ENCODE data around the gene NRAP. TPM values are rescaled to one million over a fixed set of nuclear protein-coding genes. Genes with fewer than 3 reads are reported as not detected.

NRAP gene
- total and polyA plus RNA-seq, 4 donors: 0.05 to 0.13 (median 0.10) TPM

GRCh38 chr10:113626809-113627355 lies 37.0 kb downstream of the NRAP start:
- H3K36me3 ChIP-seq (ENCODE audit: control insufficient read depth in 4 of 4, insufficient read depth in 3 of 4, low read depth in 1 of 4, low read length in 3 of 4): no peaks in the 10 kb centered on the region

More at GRCh38 chr10:113626809-113627355, 37.0 kb downstream of the NRAP start:
- Histone ChIP-seq H3K9ac (ENCODE audit: low read depth in 1 of 2, low read length in 2 of 2) (no peak overlapping the region), H3K9me3 (ENCODE audit: control insufficient read depth in 4 of 4, low read length in 3 of 4) (no peaks in the 10 kb centered on the region), H3K4me3 (ENCODE audit: low read depth in 1 of 3, low read length in 3 of 3) (no peak overlapping the region), H3K27ac (ENCODE audit: low read depth in 1 of 2, low read length in 2 of 2) (no peak overlapping the region), H3K27me3 (ENCODE audit: control insufficient read depth in 4 of 4, insufficient read depth in 4 of 4, low read length in 3 of 4) (no peaks in the 10 kb centered on the region), H3K4me1 (ENCODE audit: control insufficient read depth in 4 of 4, insufficient read depth in 4 of 4, low read length in 3 of 4) (peaks cover 4 to 22% (median 18%) of the 10 kb centered on the region in 4 donors)
- TF ChIP-seq TAF1 (conservative IDR thresholded peaks at IDR 0.05) (no peak), RAD21 (IDR thresholded peaks at IDR 0.05) (no peak), GABPA (IDR thresholded peaks at IDR 0.05 in 1 of 2, conservative IDR thresholded peaks at IDR 0.05 in 1 of 2) (no peak), REST (IDR thresholded peaks at IDR 0.05) (no peak), HNF4A (conservative IDR thresholded peaks at IDR 0.05) (no peak), FOXA2 (IDR thresholded peaks at IDR 0.05) (no peak), CTCF (IDR thresholded peaks at IDR 0.05; ENCODE audit: low read depth, low read length, missing input control) (no peak), FOXA1 (IDR thresholded peaks at IDR 0.05) (no peak), RXRA (IDR thresholded peaks at IDR 0.05) (no peak), YY1 (IDR thresholded peaks at IDR 0.05) (no peak), JUND (IDR thresholded peaks at IDR 0.05) (no peak), EGR1 (IDR thresholded peaks at IDR 0.05; ENCODE audit: low read depth in 2 of 2) (no peak), ATF3 (IDR thresholded peaks at IDR 0.05) (no peak), HNF4G (IDR thresholded peaks at IDR 0.05) (no peak), MAX (IDR thresholded peaks at IDR 0.05) (no peak), SP1 (IDR thresholded peaks at IDR 0.05) (no peak)
- WGBS: 84% methylated on average over 5 of the region's 5 CpGs
- no peak for DNase-seq (ENCODE audit: low spot score)

Measured in liver (tissue), 9 donors.